ENCODE results near the gene XPR1.

The XPR1 gene

GRCh38 chr1:180742663-180743062 is 110.8 kb downstream of the XPR1 start:
- FAIRE-seq = peak; percentile 6
- DNase-seq (ENCODE audit: insufficient read length, low spot score) = no peak
- TF ChIP-seq CTCF (IDR thresholded peaks at IDR 0.05; ENCODE audit: insufficient read depth, missing control alignments) = no peak

GRCh38 chr1:180743868-180744267 is 112.0 kb downstream of the XPR1 start:
- DNase-seq (ENCODE audit: insufficient read length, low spot score) (no peak), FAIRE-seq (peak; percentile 6)
- no peak for TF ChIP-seq CTCF (IDR thresholded peaks at IDR 0.05; ENCODE audit: insufficient read depth, missing control alignments)

GRCh38 chr1:180745098-180745497 is 113.3 kb downstream of the XPR1 start:
- TF ChIP-seq CTCF (IDR thresholded peaks at IDR 0.05; ENCODE audit: insufficient read depth, missing control alignments) = no peak
- FAIRE-seq (no peak), DNase-seq (ENCODE audit: insufficient read length, low spot score) (no peak)

- no peak for FAIRE-seq
- DNase-seq (ENCODE audit: insufficient read length, low spot score) = no peak
- TF ChIP-seq CTCF (IDR thresholded peaks at IDR 0.05; ENCODE audit: insufficient read depth, missing control alignments) = no peak
Observed at GRCh38 chr1:180751921-180752320, 120.1 kb downstream of the XPR1 start.

GRCh38 chr1:180754453-180754852 is 122.6 kb downstream of the XPR1 start:
- TF ChIP-seq CTCF (IDR thresholded peaks at IDR 0.05; ENCODE audit: insufficient read depth, missing control alignments) = no peak
- DNase-seq (ENCODE audit: insufficient read length, low spot score) (no peak), FAIRE-seq (no peak)

GRCh38 chr1:180757657-180758056 is 125.8 kb downstream of the XPR1 start:
- no peak for TF ChIP-seq CTCF (IDR thresholded peaks at IDR 0.05; ENCODE audit: insufficient read depth, missing control alignments)
- FAIRE-seq (no peak), DNase-seq (ENCODE audit: insufficient read length, low spot score) (no peak)

GRCh38 chr1:180762796-180763195 is 131.0 kb downstream of the XPR1 start:
- TF ChIP-seq CTCF (IDR thresholded peaks at IDR 0.05; ENCODE audit: insufficient read depth, missing control alignments) = no peak
- DNase-seq (ENCODE audit: insufficient read length, low spot score) = no peak
- no peak for FAIRE-seq

Data from D721Med (cell line).